ENCODE data around the gene FAM180A. TPM values are rescaled to one million over a fixed set of nuclear protein-coding genes. Genes with fewer than 3 reads are reported as not detected.

Gene FAM180A
- total and polyA plus RNA-seq, 10 of the 15 experiments (the other 5 are each of a cell fraction or from before 2014, with no cell fraction given), result not detected

- Histone ChIP-seq H3K4me1 (ENCODE audit: control insufficient read depth, insufficient read depth, low read length) (no peaks in the 10 kb centered on the region), H3K27me3 (replicated peaks in 1 of 2; ENCODE audit: control insufficient read depth in 2 of 2, insufficient read depth in 2 of 2, low read length in 1 of 2) (no peaks in the 10 kb centered on the region; a peak in 1 of 4 replicates), H3K79me2 (ENCODE audit: control insufficient read depth, insufficient read depth, low read length) (no peaks in the 10 kb centered on the region), H3K4me2 (ENCODE audit: control insufficient read depth, insufficient read depth) (no peak overlapping the region), H4K20me1 (ENCODE audit: control insufficient read depth, insufficient read depth) (no peaks in the 10 kb centered on the region), H2AFZ (ENCODE audit: control insufficient read depth, low read depth, low read length) (no peak overlapping the region), H3K36me3 (ENCODE audit: control insufficient read depth in 2 of 2, insufficient read depth in 2 of 2, low read length in 1 of 2) (no peaks in the 10 kb centered on the region), H3K4me3 (no peak overlapping the region), H3K27ac (ENCODE audit: control insufficient read depth, insufficient read depth) (no peak overlapping the region), H3K9me3 (replicated peaks; ENCODE audit: control insufficient read depth, insufficient read depth, low read length) (no peaks in the 10 kb centered on the region), H3K9ac (ENCODE audit: control insufficient read depth, insufficient read depth, low read length) (no peak overlapping the region)
- FAIRE-seq (no peak), DNase-seq (ENCODE audit: low read depth, low spot score) (no peak), ATAC-seq (no peak)
- intact Hi-C loops (cut with micrococcal nuclease; ENCODE audit: unreplicated experiment), result no loop called here
- whole genome bisulfite sequencing (ENCODE audit: insufficient coverage, insufficient replicate concordance, low lambda C conversion rate, missing lambda C conversion rate), result 31% methylated on average over 7 of the region's 7 CpGs
- SMC1A ChIA-PET (ENCODE audit: uncharacterized antibody, unreplicated experiment), result no interaction called here
- in situ Hi-C loops (cut with MboI), result no loop called here
- POLR2A ChIA-PET, result no interaction called here
- RAD21 ChIA-PET (ENCODE audit: unreplicated experiment), result no interaction called here
- CTCF ChIA-PET, result interaction anchor here (0.6 to 1.8 kb wide), 4 partner anchors 30 to 73 kb away, joined by 3 to 4 read pairs (median 3); partner anchors contain the start of gene STMP1
- TF ChIP-seq NBN (IDR thresholded peaks at IDR 0.05) (no peak), HDAC2 (IDR thresholded peaks at IDR 0.05) (no peak), FOS (IDR thresholded peaks at IDR 0.05; ENCODE audit: borderline replicate concordance, extremely low read depth, insufficient read length) (no peak), NFXL1 (IDR thresholded peaks at IDR 0.05; ENCODE audit: borderline replicate concordance) (no peak), RFX5 (IDR thresholded peaks at IDR 0.05; ENCODE audit: low read depth, low read length) (no peak)
- no TSS peak for BruUV-seq (replicated peaks)
These were observed 29.7 kb downstream of the FAM180A start for GRCh38 chr7:135718794-135719437.

DNA sequence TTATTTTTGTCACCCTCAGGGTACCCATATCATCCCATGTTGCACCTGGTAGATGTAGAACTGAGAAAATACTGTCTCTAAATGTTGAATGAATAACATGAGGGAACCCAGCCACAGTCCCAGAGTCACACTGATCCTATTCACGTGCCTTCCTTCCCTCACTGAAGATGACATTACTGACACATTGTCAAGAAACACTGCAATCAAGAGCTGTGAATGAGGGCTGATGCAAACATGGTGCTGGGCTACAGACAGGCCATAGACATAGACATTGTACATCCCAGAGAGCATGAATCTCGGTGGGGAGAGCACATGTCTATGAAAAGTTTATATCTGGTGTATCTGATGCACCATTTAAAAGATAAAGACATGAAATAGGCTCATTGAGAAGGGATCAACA lies 30.4 kb downstream of the FAM180A start:
- ATAC-seq, result no peak
- intact Hi-C loops (cut with micrococcal nuclease; ENCODE audit: unreplicated experiment), result no loop called here
- H3K27me3 ChIP-seq (replicated peaks in 1 of 2; ENCODE audit: control insufficient read depth in 2 of 2, insufficient read depth in 2 of 2, low read length in 1 of 2), result no peaks in the 10 kb centered on the region; a peak in 1 of 4 replicates
- no peak overlapping the region for H3K9ac ChIP-seq (ENCODE audit: control insufficient read depth, insufficient read depth, low read length)
- RAD21 ChIA-PET (ENCODE audit: unreplicated experiment), result no interaction called here
- DNase-seq (ENCODE audit: low read depth, low spot score), result no peak
- no peaks in the 10 kb centered on the region for H3K4me1 ChIP-seq (ENCODE audit: control insufficient read depth, insufficient read depth, low read length)
- POLR2A ChIA-PET, result no interaction called here
- H2AFZ ChIP-seq (ENCODE audit: control insufficient read depth, low read depth, low read length), result no peak overlapping the region
- H4K20me1 ChIP-seq (ENCODE audit: control insufficient read depth, insufficient read depth), result no peaks in the 10 kb centered on the region
- H3K9me3 ChIP-seq (replicated peaks; ENCODE audit: control insufficient read depth, insufficient read depth, low read length), result no peaks in the 10 kb centered on the region
- WGBS (ENCODE audit: insufficient coverage, insufficient replicate concordance, low lambda C conversion rate, missing lambda C conversion rate), result 0% methylated on average over 2 of the region's 2 CpGs
- no peak for FAIRE-seq
- no peaks in the 10 kb centered on the region for H3K36me3 ChIP-seq (ENCODE audit: control insufficient read depth in 2 of 2, insufficient read depth in 2 of 2, low read length in 1 of 2)
- no peak overlapping the region for H3K27ac ChIP-seq (ENCODE audit: control insufficient read depth, insufficient read depth)
- BruUV-seq (replicated peaks), result no TSS peak
- H3K4me2 ChIP-seq (ENCODE audit: control insufficient read depth, insufficient read depth), result no peak overlapping the region
- H3K79me2 ChIP-seq (ENCODE audit: control insufficient read depth, insufficient read depth, low read length), result no peaks in the 10 kb centered on the region
- H3K4me3 ChIP-seq, result no peak overlapping the region
- CTCF ChIA-PET, result interaction anchor here (1.8 kb wide), 1 partner anchor 45 kb away, joined by 4 read pairs; no protein-coding TSS in a partner anchor
- in situ Hi-C loops (cut with MboI), result no loop called here
- SMC1A ChIA-PET (ENCODE audit: uncharacterized antibody, unreplicated experiment), result no interaction called here
- TF ChIP-seq, protein P1, sequence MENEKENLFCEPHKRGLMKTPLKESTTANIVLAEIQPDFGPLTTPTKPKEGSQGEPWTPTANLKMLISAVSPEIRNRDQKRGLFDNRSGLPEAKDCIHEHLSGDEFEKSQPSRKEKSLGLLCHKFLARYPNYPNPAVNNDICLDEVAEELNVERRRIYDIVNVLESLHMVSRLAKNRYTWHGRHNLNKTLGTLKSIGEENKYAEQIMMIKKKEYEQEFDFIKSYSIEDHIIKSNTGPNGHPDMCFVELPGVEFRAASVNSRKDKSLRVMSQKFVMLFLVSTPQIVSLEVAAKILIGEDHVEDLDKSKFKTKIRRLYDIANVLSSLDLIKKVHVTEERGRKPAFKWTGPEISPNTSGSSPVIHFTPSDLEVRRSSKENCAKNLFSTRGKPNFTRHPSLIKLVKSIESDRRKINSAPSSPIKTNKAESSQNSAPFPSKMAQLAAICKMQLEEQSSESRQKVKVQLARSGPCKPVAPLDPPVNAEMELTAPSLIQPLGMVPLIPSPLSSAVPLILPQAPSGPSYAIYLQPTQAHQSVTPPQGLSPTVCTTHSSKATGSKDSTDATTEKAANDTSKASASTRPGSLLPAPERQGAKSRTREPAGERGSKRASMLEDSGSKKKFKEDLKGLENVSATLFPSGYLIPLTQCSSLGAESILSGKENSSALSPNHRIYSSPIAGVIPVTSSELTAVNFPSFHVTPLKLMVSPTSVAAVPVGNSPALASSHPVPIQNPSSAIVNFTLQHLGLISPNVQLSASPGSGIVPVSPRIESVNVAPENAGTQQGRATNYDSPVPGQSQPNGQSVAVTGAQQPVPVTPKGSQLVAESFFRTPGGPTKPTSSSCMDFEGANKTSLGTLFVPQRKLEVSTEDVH (IDR thresholded peaks at IDR 0.05; ENCODE audit: low read depth, partially characterized antibody), result no peak
- TF ChIP-seq JUNB (IDR thresholded peaks at IDR 0.05), result no peak
- TF ChIP-seq IRF4 (IDR thresholded peaks at IDR 0.05; ENCODE audit: low read depth, low read length), result no peak
- TF ChIP-seq ZZZ3 (IDR thresholded peaks at IDR 0.05; ENCODE audit: control insufficient read depth, insufficient read length, low read depth), result no peak
- no peak for TF ChIP-seq NRF1 (conservative IDR thresholded peaks at IDR 0.05; ENCODE audit: low read depth, low read length)
- no peak for TF ChIP-seq NFYB (IDR thresholded peaks at IDR 0.05; ENCODE audit: insufficient read depth, low read depth, low read length)
- TF ChIP-seq CREM (IDR thresholded peaks at IDR 0.05; ENCODE audit: low read depth), result no peak
- no peak for TF ChIP-seq BACH1 (IDR thresholded peaks at IDR 0.05; ENCODE audit: borderline replicate concordance)
- no peak for TF ChIP-seq JUND (IDR thresholded peaks at IDR 0.05; ENCODE audit: low read depth, low read length)
- no peak for TF ChIP-seq SRF (IDR thresholded peaks at IDR 0.05; ENCODE audit: low read depth in 2 of 2, low read length in 2 of 2)

Data from GM12878 (cell line).